SK-N-MC (cell line): Measurements from ENCODE around the gene OCIAD2.

Experiments
- EZH2 ChIP-seq: fragments of 200-600 bp; sonication (generic); IDR thresholded peaks from one replicate; pipeline ENCODE4 v1.6.1; 2017; ENCODE audit warnings: antibody characterized with exemption
- POLR2AphosphoS5 ChIP-seq: IDR thresholded peaks from 2 replicates; pipeline ENCODE4 v1.6.1; 2012; ENCODE audit warnings: mild to moderate bottlenecking, low read depth, low read length, borderline replicate concordance

DNA sequence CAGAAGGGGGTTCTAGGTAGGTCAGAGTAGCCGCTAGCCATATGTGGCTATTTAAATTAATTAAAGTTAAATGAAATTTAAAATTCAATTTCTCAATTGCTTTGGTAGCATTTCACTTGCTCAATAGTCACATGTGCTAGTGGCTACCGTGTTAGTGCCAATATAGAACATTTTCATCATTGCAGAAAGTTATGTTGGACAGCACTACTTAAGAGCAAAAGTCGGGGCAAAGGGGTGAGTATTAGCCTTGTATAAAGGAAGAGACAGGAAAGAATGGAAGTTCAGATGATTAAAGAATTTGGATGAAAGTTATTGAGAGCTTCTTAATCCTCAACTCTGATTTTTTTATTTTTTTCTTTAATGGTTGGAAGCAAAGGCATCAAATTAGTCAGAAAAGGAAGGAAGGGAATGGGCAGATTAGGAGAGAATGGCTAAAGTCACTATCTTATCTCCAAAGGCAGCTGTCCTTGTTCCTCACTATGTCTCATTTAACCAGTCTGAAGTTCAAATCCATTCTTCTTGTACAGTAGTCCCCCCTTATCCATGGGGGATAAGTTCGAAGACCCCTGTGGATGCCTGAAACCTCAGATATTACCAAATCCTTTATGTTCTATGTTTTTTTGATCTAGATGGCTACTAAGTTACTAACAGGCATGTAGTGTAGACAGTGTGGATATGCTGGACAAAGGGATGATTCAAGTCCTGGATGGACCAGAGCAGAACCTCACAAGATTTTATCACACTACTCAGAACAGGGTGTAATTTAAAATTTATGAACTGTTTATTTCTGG, 52.8 kb downstream of the OCIAD2 start:
- TF ChIP-seq POLR2AphosphoS5 (no peak), EZH2 (no peak)
